Mesothelial cell of epicardium (in vitro differentiated cells): ENCODE data around the gene SPRING1. TPM values are rescaled to one million over a fixed set of nuclear protein-coding genes. Genes with fewer than 3 reads are reported as not detected.

Experiments used
- DNase-seq, 2 experiments: peaks; one replicate each; pipeline ENCODE4 v3.0.0; 2021; ENCODE audit warnings: low spot score in 2 of 2; ENCODE audit not compliant: unreplicated experiment in 2 of 2
- H3K27ac Mint-ChIP-seq: 2 replicates; pipeline ENCODE4 v1.8.0; 2021; ENCODE audit warnings: mixed read lengths
- H3K27me3 Mint-ChIP-seq: 2 replicates; pipeline ENCODE4 v1.8.0; 2021; ENCODE audit warnings: low read depth, mixed read lengths
- H3K36me3 Mint-ChIP-seq: 2 replicates; pipeline ENCODE4 v1.8.0; 2021; ENCODE audit warnings: mixed read lengths
- H3K4me1 Mint-ChIP-seq: 2 replicates; pipeline ENCODE4 v1.8.0; 2021; ENCODE audit warnings: mixed read lengths
- H3K4me3 Mint-ChIP-seq: 2 replicates; pipeline ENCODE4 v1.8.0; 2021; ENCODE audit warnings: mild to moderate bottlenecking, moderate library complexity, mixed read lengths
- H3K9me3 Mint-ChIP-seq: 2 replicates; pipeline ENCODE4 v1.8.0; 2021; ENCODE audit warnings: mixed read lengths
- CTCF ChIP-seq: fragments of 200-600 bp; sonication (generic); IDR thresholded peaks from one replicate; pipeline ENCODE4 v1.5.0; 2021; ENCODE audit warnings: antibody characterized with exemption; ENCODE audit not compliant: unreplicated experiment
- total RNA-seq: library from RNA; stranded (reverse); gene quantifications from 3 replicates; pipeline ENCODE4 v1.2.1, GENCODE V29; 2021

Gene SPRING1
- total RNA-seq, 1 donor from 2014 or later: 34.3 TPM

DNA sequence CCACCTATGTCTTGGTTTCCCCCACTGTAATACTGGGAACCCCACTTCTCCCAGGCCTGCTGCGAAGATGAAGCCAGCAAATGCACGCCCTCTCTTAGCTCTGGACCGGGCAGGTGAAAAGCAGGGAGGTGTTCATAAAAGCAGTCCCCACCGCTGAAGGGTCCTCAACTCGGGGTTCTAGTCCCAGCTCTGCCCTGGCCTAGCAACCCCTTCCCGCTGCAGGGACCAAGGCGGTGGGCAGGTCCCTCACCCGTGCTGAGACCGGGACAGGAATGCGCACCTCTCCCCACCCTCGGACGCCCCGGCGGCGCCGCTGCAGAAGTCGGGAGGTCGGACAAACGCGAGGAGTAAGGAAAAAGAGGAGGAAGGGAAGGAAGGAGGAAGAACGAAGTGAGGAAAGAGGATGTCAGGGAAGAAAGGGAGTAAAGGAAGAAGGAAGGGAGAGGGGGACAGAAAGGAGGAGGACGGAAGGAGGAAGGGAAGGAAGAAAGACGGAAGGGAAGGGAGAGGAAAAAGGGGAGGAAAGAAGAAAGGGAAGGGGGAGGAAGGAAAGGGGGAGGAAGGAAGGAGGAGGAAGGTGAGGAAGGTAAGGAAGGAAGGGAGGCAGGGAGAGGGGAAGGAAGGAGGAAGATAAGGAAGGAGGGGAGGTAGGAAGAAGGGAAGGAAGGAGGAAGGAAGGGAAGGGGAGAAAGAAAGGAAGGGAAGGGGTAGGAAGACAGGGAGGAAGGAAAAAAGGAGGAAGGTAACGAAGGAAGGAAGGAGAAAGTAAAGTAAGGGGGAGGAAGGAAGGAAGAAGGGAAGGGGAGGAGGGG, 701 bp downstream of the SPRING1 start:
- no peak for TF ChIP-seq CTCF
- H3K4me3 Mint-ChIP-seq: peak overlapping the region; percentile 87
- peaks cover 18% of the 10 kb centered on the region for H3K4me1 Mint-ChIP-seq
- no peaks in the 10 kb centered on the region for H3K9me3 Mint-ChIP-seq
- no peaks in the 10 kb centered on the region for H3K27me3 Mint-ChIP-seq
- peak overlapping the region; percentile 90 for H3K27ac Mint-ChIP-seq
- DNase-seq: peak in 1 of 2 experiments; percentile 51
- peaks cover 18% of the 10 kb centered on the region for H3K36me3 Mint-ChIP-seq

GRCh38 chr12:116735951-116736599, 1.8 kb downstream of the SPRING1 start:
- Mint-ChIP-seq H3K36me3 (peaks cover 15% of the 10 kb centered on the region), H3K27ac (no peak overlapping the region), H3K27me3 (no peaks in the 10 kb centered on the region), H3K4me1 (peaks cover 18% of the 10 kb centered on the region), H3K4me3 (peak overlapping the region; percentile 87), H3K9me3 (no peaks in the 10 kb centered on the region)
- DNase-seq: no peak
- no peak for TF ChIP-seq CTCF

DNA sequence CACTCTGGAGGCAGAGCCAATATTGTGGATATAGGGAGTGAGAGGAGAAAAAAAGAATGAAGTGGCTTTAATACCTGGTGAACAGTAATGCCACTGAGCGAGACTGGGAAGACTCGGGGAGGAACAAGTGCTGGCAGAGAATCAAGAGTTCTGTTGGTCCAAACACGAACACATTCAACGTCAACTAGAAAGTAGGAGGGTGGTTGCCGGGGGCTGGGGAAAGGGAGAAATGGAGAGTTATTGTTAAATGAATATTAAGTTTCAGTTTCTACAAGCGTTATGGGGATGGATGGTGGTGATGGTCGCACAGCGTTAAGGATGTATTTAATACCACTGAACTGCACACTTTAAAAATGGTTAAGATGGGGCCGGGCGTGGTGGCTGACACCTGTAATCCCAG, 2.8 kb downstream of the SPRING1 start:
- DNase-seq: no peak
- Mint-ChIP-seq H3K4me3 (peak overlapping the region; percentile 25), H3K4me1 (peaks cover 18% of the 10 kb centered on the region), H3K9me3 (no peaks in the 10 kb centered on the region), H3K36me3 (peaks cover 15% of the 10 kb centered on the region), H3K27me3 (no peaks in the 10 kb centered on the region), H3K27ac (no peak overlapping the region)
- TF ChIP-seq CTCF: no peak

GRCh38 chr12:116734156-116734768, 3.6 kb downstream of the SPRING1 start:
- DNase-seq: no peak
- no peaks in the 10 kb centered on the region for H3K9me3 Mint-ChIP-seq
- no peak overlapping the region for H3K4me3 Mint-ChIP-seq
- peaks cover 18% of the 10 kb centered on the region for H3K4me1 Mint-ChIP-seq
- H3K27me3 Mint-ChIP-seq: no peaks in the 10 kb centered on the region
- no peak for TF ChIP-seq CTCF
- H3K36me3 Mint-ChIP-seq: peaks cover 18% of the 10 kb centered on the region
- no peak overlapping the region for H3K27ac Mint-ChIP-seq

DNA sequence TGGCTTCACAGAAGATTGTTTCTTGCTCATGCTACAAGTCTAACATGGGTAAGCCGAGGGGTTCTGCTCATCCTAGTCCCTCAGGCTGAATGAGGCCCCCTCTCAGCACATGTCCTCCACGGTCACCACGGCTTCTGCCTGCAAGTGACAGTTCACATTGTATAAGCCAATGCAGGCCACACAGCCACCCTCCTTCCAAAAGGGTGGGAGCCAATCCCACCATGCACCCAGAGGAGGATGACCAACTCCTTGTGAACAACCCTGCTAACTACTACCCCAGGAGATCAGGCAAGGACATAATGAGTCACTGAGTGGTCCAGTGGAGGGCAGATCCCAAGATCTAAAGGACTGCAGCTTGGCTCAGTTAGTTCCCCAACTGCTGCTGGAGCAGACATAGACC, 6.1 kb downstream of the SPRING1 start:
- no peak for DNase-seq
- Mint-ChIP-seq H3K4me3 (no peak overlapping the region), H3K36me3 (peaks cover 19% of the 10 kb centered on the region), H3K9me3 (no peaks in the 10 kb centered on the region), H3K4me1 (peaks cover 16% of the 10 kb centered on the region), H3K27me3 (no peaks in the 10 kb centered on the region), H3K27ac (no peak overlapping the region)
- TF ChIP-seq CTCF: no peak
